Endothelial cell of umbilical vein (primary cell): Measurements from ENCODE around the gene SAV1.

Experiments
- CTCF ChIP-seq, 2 donors: IDR thresholded peaks; 1 replicate in 1 of 2; 2 replicates in 1 of 2; pipeline ENCODE4 v1.5.1; 2011; ENCODE audit warnings: low read length in 2 of 2, mild to moderate bottlenecking in 2 of 2, moderate library complexity in 2 of 2, control low read depth in 1 of 2, inconsistent platforms in 1 of 2, low read depth in 1 of 2; ENCODE audit not compliant: insufficient read depth in 1 of 2; ENCODE audit errors: extremely low read depth in 1 of 2
- JUN ChIP-seq: IDR thresholded peaks from 2 replicates; pipeline ENCODE4 v1.6.1; 2011; ENCODE audit warnings: borderline replicate concordance, low read depth; ENCODE audit not compliant: insufficient read length, insufficient read depth
- MYC ChIP-seq: IDR thresholded peaks from one replicate; pipeline ENCODE4 v1.6.1; 2011; ENCODE audit warnings: mild to moderate bottlenecking, low read depth, low read length
- POLR2A ChIP-seq: IDR thresholded peaks from 2 replicates; pipeline ENCODE4 v1.6.1; 2012; ENCODE audit warnings: low read depth, mild to moderate bottlenecking, control low read depth, low read length

DNA sequence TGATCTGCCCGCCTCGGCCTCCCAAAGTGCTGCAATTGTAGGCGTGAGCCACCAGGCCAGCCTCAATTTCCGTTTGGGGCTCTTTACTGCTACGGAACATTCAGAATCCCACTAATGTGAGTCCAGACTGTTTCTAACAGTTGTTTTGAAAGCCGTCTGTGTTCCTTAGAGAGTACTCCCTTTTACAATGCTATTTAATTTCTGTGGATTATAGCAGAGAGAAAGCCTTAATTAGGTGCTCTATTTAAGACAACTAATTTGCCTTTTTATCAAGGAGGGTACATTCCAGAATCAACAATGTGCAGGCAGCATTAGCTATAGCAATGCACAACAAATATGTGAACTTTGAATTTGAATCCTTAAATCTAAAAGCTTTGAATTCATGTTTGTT is 2.8 kb upstream of the SAV1 start:
- no peak for TF ChIP-seq CTCF (IDR thresholded peaks at IDR 0.05; ENCODE audit: extremely low read depth in 1 of 2, insufficient read depth in 1 of 2, low read depth in 1 of 2, low read length in 2 of 2)
- no peak for TF ChIP-seq POLR2A
- TF ChIP-seq MYC, result no peak
- TF ChIP-seq JUN, result no peak
